ENCODE measurements around the gene FAM193A.
"Not testable (repeated sequence)": the region's sequence is repeated elsewhere in the genome, so short reads cannot be mapped to it uniquely, and the experiment has no call there.

The FAM193A gene

GRCh38 chr4:2572076-2572475, 35.6 kb downstream of the FAM193A start:
- no peak for DNase-seq (ENCODE audit: low read depth in 2 of 3, low spot score in 2 of 3)

- DNase-seq (ENCODE audit: low read depth in 2 of 3, low spot score in 2 of 3): no peak
These were observed 36.4 kb downstream of the FAM193A start for GRCh38 chr4:2572866-2573265.

- DNase-seq (ENCODE audit: low read depth in 2 of 3, low spot score in 2 of 3): no peak
These were observed 37.6 kb downstream of the FAM193A start for GRCh38 chr4:2574009-2574408.

GRCh38 chr4:2574863-2575262, 38.4 kb downstream of the FAM193A start:
- no peak for DNase-seq (ENCODE audit: low read depth in 2 of 3, low spot score in 2 of 3)

GRCh38 chr4:2576290-2576689, 39.8 kb downstream of the FAM193A start:
- DNase-seq (ENCODE audit: low read depth in 2 of 3, low spot score in 2 of 3): no peak

- DNase-seq (ENCODE audit: low read depth in 2 of 3, low spot score in 2 of 3): no peak
These were observed 41.7 kb downstream of the FAM193A start for GRCh38 chr4:2578106-2578505.

GRCh38 chr4:2579910-2580309, 43.5 kb downstream of the FAM193A start:
- DNase-seq (ENCODE audit: low read depth in 2 of 3, low spot score in 2 of 3): no peak

GRCh38 chr4:2583092-2583491, 46.6 kb downstream of the FAM193A start:
- no peak for DNase-seq (ENCODE audit: low read depth in 2 of 3, low spot score in 2 of 3)

GRCh38 chr4:2583517-2583916, 47.1 kb downstream of the FAM193A start:
- DNase-seq (ENCODE audit: low read depth in 2 of 3, low spot score in 2 of 3): no peak

GRCh38 chr4:2586502-2586901, 50.1 kb downstream of the FAM193A start:
- DNase-seq (ENCODE audit: low read depth in 2 of 3, low spot score in 2 of 3): no peak

GRCh38 chr4:2587213-2587823, 50.9 kb downstream of the FAM193A start:
- no peak for DNase-seq (ENCODE audit: low read depth in 2 of 3, low spot score in 2 of 3)

- DNase-seq (ENCODE audit: low read depth in 2 of 3, low spot score in 2 of 3): no peak
These were observed 51.8 kb downstream of the FAM193A start for GRCh38 chr4:2588259-2588658.

GRCh38 chr4:2591189-2591588, 54.7 kb downstream of the FAM193A start:
- no peak for DNase-seq (ENCODE audit: low read depth in 2 of 3, low spot score in 2 of 3)

- DNase-seq (ENCODE audit: low read depth in 2 of 3, low spot score in 2 of 3): not testable (repeated sequence)
These were observed 55.6 kb downstream of the FAM193A start for GRCh38 chr4:2592014-2592413.

- no peak for DNase-seq (ENCODE audit: low read depth in 2 of 3, low spot score in 2 of 3)
These were observed 56.1 kb downstream of the FAM193A start for GRCh38 chr4:2592572-2592971.

GRCh38 chr4:2593003-2593402, 56.6 kb downstream of the FAM193A start:
- DNase-seq (ENCODE audit: low read depth in 2 of 3, low spot score in 2 of 3): no peak

- DNase-seq (ENCODE audit: low read depth in 2 of 3, low spot score in 2 of 3): no peak
These were observed 59.0 kb downstream of the FAM193A start for GRCh38 chr4:2595436-2595835.

GRCh38 chr4:2595952-2596552, 59.6 kb downstream of the FAM193A start:
- DNase-seq (ENCODE audit: low read depth in 2 of 3, low spot score in 2 of 3): no peak

GRCh38 chr4:2596611-2597010, 60.2 kb downstream of the FAM193A start:
- DNase-seq (ENCODE audit: low read depth in 2 of 3, low spot score in 2 of 3): no peak

GRCh38 chr4:2598511-2599303, 62.3 kb downstream of the FAM193A start:
- no peak for DNase-seq (ENCODE audit: low read depth in 2 of 3, low spot score in 2 of 3)

- no peak for DNase-seq (ENCODE audit: low read depth in 2 of 3, low spot score in 2 of 3)
These were observed 62.8 kb downstream of the FAM193A start for GRCh38 chr4:2599304-2599654.

GRCh38 chr4:2600878-2601277, 64.4 kb downstream of the FAM193A start:
- no peak for DNase-seq (ENCODE audit: low read depth in 2 of 3, low spot score in 2 of 3)

- no peak for DNase-seq (ENCODE audit: low read depth in 2 of 3, low spot score in 2 of 3)
These were observed 68.2 kb downstream of the FAM193A start for GRCh38 chr4:2604614-2605013.
